WI38 (cell line): ENCODE measurements around the gene CORT.
A peak's percentile ranks its signal among the peaks of the same experiment; 100 is the strongest.

ENCODE experiments used
- H3K4me3 ChIP-seq: 2 replicates; pipeline ENCODE4 v1.5.1; 2011; ENCODE audit warnings: low read depth, mild to moderate bottlenecking, control low read depth, low read length
- TF ChIP-seq, protein P1 (sequence below): IDR thresholded peaks from 2 replicates; pipeline ENCODE4 v1.5.1; 2012; ENCODE audit warnings: low read depth, mild to moderate bottlenecking, control low read depth, low read length

CORT gene

DNA sequence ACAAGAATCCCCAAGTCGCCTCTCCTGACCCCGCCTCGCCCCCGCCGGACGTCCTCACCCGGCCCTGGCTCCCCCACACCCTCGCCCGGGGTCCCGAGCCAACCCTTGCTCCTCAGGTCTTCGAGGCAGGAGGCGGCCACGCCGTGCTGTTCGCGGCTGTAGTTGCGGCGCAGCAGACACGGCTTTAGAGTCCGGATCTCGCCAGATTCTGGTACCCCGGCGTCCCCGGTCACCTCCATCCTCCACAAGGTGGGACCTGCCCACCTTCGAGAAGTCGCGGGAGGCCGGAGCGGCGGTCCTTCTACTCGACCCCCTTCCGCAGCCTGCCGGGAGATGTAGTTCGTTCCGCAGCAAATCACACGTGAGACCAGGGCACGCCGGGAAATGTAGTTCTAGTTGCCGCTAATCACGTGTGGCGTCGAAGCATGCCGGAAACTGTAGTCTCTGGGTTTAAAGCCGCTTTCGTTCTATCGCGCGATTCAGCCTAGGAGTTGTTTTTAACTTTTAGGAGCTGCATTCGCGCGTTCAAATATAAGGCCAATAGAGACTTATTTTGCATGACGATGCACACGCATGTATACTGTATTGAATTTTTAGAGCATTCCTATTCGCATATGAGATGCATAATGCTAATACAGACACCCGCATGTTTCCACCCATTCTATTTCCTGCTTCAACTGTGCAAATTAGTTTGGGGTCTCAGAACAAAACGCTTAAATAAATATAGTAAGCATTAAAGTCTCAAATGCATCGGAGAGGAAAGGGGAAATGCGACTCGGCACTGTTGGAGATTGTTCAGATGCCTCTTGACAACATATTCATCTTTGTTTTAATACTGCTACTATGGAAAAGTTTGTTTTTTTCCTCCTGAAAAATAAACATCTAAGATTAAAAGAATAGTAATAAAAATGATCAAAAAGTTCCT lies 22.7 kb downstream of the CORT start, which contains the start of gene DFFA:
Gene DFFA (minus strand): TSS at position 310 of the 925 bp plus-strand sequence. CDS start 71 bp downstream, at position 239.
- TF ChIP-seq, protein P1, sequence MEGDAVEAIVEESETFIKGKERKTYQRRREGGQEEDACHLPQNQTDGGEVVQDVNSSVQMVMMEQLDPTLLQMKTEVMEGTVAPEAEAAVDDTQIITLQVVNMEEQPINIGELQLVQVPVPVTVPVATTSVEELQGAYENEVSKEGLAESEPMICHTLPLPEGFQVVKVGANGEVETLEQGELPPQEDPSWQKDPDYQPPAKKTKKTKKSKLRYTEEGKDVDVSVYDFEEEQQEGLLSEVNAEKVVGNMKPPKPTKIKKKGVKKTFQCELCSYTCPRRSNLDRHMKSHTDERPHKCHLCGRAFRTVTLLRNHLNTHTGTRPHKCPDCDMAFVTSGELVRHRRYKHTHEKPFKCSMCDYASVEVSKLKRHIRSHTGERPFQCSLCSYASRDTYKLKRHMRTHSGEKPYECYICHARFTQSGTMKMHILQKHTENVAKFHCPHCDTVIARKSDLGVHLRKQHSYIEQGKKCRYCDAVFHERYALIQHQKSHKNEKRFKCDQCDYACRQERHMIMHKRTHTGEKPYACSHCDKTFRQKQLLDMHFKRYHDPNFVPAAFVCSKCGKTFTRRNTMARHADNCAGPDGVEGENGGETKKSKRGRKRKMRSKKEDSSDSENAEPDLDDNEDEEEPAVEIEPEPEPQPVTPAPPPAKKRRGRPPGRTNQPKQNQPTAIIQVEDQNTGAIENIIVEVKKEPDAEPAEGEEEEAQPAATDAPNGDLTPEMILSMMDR = no peak
- H3K4me3 ChIP-seq = peak within 1 kb of the TSS; percentile 82

DNA sequence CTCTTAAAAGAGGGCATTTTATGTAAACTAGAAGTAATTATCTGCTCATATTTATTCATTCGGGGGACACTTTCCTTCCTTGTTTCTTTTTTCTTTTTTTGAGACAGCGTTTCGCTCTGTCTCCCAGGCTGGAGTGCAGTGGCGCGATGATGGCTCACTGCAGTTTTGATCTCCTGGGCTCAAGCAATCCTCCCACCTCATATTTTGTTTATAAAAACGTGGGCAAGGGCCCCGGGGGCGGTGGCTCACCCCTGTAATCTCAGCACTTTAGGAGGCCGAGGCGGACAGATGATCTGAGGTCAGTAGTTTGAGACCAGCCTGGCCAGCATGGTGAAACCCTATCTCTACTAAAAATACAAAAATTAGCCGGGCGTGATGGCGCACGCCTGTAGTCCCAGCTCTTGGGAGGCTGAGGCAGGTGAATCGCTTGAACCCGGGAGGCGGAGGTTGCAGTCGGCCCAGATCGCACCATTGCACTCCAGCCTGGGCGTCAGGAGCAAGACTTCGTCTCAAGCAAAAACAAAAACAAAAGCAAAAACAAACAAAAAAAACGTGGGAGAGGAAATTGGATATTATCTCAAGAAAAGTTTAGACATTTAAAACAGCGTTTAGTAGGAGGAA lies 23.4 kb downstream of the CORT start:
- TF ChIP-seq, protein P1 = no peak
- H3K4me3 ChIP-seq = no peak overlapping the region

DNA sequence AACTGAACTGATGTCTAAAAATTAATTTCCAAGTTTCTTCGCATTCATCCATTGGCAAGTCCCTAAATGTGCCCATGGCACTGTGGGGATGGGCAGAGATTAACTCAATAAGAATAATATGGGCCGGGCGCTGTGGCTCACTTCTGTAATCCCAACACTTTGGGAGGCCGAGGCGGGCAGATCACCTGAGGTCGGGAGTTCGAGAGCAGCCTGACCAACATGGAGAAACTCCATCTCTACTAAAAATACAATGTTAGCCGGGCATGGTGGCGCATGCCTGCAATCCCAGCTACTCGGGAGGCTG lies 24.4 kb downstream of the CORT start:
- peak overlapping the region; percentile 94 for H3K4me3 ChIP-seq

DNA sequence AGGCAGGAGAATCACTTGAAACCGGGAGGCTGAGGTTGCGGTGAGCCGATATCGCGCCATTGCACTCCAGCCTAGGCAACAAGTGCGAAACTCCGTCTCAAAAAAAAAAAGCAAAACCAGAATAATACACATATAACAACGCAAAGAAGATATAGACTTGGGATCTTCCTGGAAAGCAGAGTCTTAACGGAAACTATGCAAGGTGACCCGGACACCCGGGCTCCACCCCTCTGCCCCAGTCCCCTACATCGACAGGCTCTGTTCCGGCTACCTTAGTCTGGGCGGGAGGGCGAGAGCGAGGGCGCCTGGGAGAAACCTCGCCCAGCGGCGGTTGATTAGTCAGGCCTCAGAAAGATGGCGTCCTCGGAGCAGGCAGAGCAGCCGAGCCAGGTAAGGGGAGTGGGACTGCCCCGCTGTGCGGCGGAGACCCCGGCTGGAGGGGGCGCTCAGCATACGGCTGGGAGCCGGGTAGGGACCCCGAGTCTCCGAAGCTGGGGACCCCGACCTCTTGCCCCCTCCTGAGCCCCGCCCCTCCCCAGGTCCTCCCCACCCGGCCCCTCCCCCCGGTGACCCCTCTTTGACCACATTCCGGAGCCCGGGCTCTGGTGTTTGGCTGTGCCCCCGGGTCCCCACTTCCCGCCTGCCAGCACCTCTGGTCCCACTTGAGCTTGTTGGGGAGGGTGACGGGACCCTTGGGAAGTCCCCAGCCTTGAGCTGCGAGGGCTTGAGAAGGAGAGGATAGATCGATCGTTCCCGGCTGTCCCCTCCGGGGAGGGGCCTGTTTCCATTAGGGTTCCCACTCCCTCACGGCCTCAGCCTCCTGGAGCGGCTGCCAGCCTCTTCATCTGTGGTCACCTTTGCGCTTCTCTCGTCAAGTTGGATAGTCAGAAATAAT lies 25.0 kb downstream of the CORT start, which contains the start of gene PEX14:
Gene PEX14 (plus strand): TSS at position 338 of the 895 bp plus-strand sequence. CDS start 17 bp downstream, at position 355.
- peak within 1 kb of the TSS; percentile 94 for H3K4me3 ChIP-seq
- TF ChIP-seq, protein P1 = no peak

DNA sequence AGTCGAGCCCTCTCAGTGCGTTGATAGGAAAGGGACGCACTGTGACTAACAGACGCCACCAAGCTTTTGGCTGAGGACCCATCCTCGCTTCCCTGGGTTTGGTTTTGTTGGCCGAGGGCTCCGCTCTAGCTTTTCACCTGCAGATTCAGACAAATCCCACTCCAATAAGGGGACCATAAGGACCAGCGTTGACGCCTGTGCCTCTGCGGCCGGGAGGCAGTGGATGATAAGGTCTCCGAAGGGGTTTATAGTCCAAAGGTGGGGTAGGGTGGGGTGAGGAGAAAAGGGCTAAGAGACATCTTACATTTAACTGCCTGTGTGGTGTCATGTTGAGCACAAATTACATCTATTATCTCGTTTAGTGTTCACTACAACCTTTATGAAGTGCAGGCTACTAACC lies 25.7 kb downstream of the CORT start:
- H3K4me3 ChIP-seq = peak overlapping the region; percentile 94
- TF ChIP-seq, protein P1 = no peak

DNA sequence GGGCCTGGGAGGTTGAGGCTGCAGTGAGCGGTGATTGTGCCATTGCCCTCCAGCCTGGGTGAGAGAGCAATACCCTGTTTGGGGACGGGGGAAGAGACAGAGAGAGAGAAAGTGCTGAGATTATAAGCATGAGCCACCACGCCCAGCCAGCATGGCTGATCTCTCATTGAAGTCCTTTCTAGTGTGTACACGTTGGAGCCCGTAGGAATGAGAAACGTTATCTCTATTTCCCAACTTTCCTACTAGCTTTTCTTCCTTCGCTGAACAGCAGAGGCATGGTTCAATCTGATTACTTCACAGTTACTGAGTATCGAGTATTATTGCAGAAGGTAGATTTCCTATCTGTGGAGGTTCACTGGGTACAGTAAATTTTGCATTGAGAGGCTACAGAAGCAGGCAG lies 29.5 kb downstream of the CORT start:
- TF ChIP-seq, protein P1 = no peak
- H3K4me3 ChIP-seq = no peak overlapping the region

DNA sequence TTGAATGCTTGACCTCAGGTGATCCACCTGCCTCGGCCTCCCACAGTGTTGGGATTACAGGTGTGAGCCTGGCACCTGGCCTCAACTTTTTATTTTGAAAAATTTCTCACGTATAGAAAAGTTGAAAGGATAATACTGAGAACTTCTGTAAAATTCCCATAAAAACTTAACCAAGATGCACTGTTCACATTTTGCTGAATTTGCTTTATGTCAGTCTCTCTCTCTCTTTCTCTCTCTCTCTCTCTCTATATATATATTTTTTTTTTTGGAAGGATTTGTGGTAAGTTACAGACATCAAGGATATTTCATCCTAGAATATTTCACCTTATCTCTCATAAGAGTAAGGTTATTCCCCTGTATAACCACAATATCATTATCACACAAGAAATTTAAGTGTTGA lies 30.8 kb downstream of the CORT start:
- TF ChIP-seq, protein P1 = no peak
- H3K4me3 ChIP-seq = no peak overlapping the region
